Small intestine (tissue), 7 donors: ENCODE data around the gene SREBF1. TPM values are rescaled to one million over a fixed set of nuclear protein-coding genes. Genes with fewer than 3 reads are reported as not detected.

Experiments
- DNase-seq, 2 donors: peaks; one replicate each; pipeline versions ENCODE4 v3.0.0 to v3.0.0-alpha.2; 2013
- FAIRE-seq: peaks from 2 replicates; lab custom pipeline; 2012; peaks lifted over from hg19 to GRCh38; lab: Jason Lieb, UNC
- H3K27ac ChIP-seq, 3 donors: one replicate each; pipeline ENCODE4 v1.5.1; 2013; ENCODE audit warnings: low read length in 2 of 3, mild to moderate bottlenecking in 2 of 3, control low read depth in 1 of 3, inconsistent platforms in 1 of 3, low read depth in 1 of 3, moderate library complexity in 1 of 3
- H3K27me3 ChIP-seq, 3 donors: one replicate each; pipeline ENCODE4 v1.6.1; 2013; ENCODE audit warnings: low read length in 3 of 3, inconsistent platforms in 1 of 3; ENCODE audit not compliant: control insufficient read depth in 3 of 3, insufficient read depth in 3 of 3
- H3K36me3 ChIP-seq, 3 donors: one replicate each; pipeline ENCODE4 v1.6.1; 2013; ENCODE audit warnings: low read length in 3 of 3, inconsistent platforms in 1 of 3, low read depth in 1 of 3, mild to moderate bottlenecking in 1 of 3, moderate library complexity in 1 of 3; ENCODE audit not compliant: control insufficient read depth in 3 of 3, insufficient read depth in 2 of 3
- H3K4me1 ChIP-seq, 3 donors: one replicate each; pipeline ENCODE4 v1.6.1; 2013; ENCODE audit warnings: low read length in 2 of 3, inconsistent platforms in 1 of 3, low read depth in 1 of 3, mild to moderate bottlenecking in 1 of 3, moderate library complexity in 1 of 3; ENCODE audit not compliant: control insufficient read depth in 3 of 3, insufficient read depth in 2 of 3
- H3K4me3 ChIP-seq, 3 donors: one replicate each; pipeline ENCODE4 v1.5.1; 2013; ENCODE audit warnings: low read length in 3 of 3, control low read depth in 1 of 3, inconsistent platforms in 1 of 3, low read depth in 1 of 3, mild to moderate bottlenecking in 1 of 3, moderate library complexity in 1 of 3
- H3K9me3 ChIP-seq, 2 donors: one replicate each; pipeline ENCODE4 v1.6.1; 2013; ENCODE audit warnings: low read depth in 1 of 2, low read length in 1 of 2; ENCODE audit not compliant: control insufficient read depth in 2 of 2, insufficient read depth in 1 of 2
- WGBS, 3 donors: extraction: QIAGEN DNeasy Blood & Tissue Kit; methylation state at CpG; one replicate each; pipeline ENCODE4 v1.1.7; 2013; 5-methylcytosine and 5-hydroxymethylcytosine counted together
- polyA plus RNA-seq, 4 donors: library from polyadenylated mRNA; stranded (reverse) in 3 of 4; unstranded in 1 of 4; fragments of 200-250 nt in 3 of 4; fragments of 120-200 nt in 1 of 4; gene quantifications; one replicate each; pipeline versions ENCODE4 v1.2.1 to v1.2.3, GENCODE V29; 2013
- donor health status: healthy with polysubstance abuse.
- donor health status: control.
- donor health status: control.
- donor health status: Bipolar disorder and iron deficiency.
- donor health status: healthy.

The SREBF1 gene
- polyA plus RNA-seq, 4 donors: 71.6 to 155 (median 105) TPM

GRCh38 chr17:17822616-17823015, 14.2 kb downstream of the SREBF1 start:
- H3K36me3 ChIP-seq: peaks cover 4 to 69% (median 9%) of the 10 kb centered on the region in 3 donors
- FAIRE-seq: no peak
- peak overlapping the region; percentile 36 to 69 (median 48) for H3K4me3 ChIP-seq
- no peaks in the 10 kb centered on the region for H3K9me3 ChIP-seq
- 39 to 78% (median 68%) methylated on average over 3 of the region's 3 CpGs for WGBS, 3 donors
- H3K4me1 ChIP-seq: peaks cover 10 to 79% (median 17%) of the 10 kb centered on the region in 3 donors
- no peak for DNase-seq
- H3K27ac ChIP-seq: peak overlapping the region in 2 of 3 donors; percentile 54 to 73
- no peaks in the 10 kb centered on the region for H3K27me3 ChIP-seq

GRCh38 chr17:17822189-17822588, 14.6 kb downstream of the SREBF1 start:
- DNase-seq (no peak), FAIRE-seq (no peak)
- H3K4me1 ChIP-seq: peaks cover 10 to 79% (median 17%) of the 10 kb centered on the region in 3 donors
- H3K9me3 ChIP-seq: no peaks in the 10 kb centered on the region
- H3K4me3 ChIP-seq: peak overlapping the region in 2 of 3 donors; percentile 48 to 69
- H3K36me3 ChIP-seq: peaks cover 6 to 69% (median 11%) of the 10 kb centered on the region in 3 donors
- H3K27me3 ChIP-seq: no peaks in the 10 kb centered on the region
- WGBS, 3 donors: 40 to 68% (median 50%) methylated on average over 1 of the region's 1 CpG
- peak overlapping the region in 1 of 3 donors; percentile 3 for H3K27ac ChIP-seq

GRCh38 chr17:17820463-17821158, 16.2 kb downstream of the SREBF1 start:
- 81 to 92% (median 92%) methylated on average over 7 of the region's 7 CpGs for WGBS, 3 donors
- Histone ChIP-seq H3K4me1 (peaks cover 10 to 66% (median 17%) of the 10 kb centered on the region in 3 donors), H3K36me3 (peaks cover 9 to 74% (median 19%) of the 10 kb centered on the region in 3 donors), H3K27me3 (no peaks in the 10 kb centered on the region), H3K27ac (peak overlapping the region in 1 of 3 donors; percentile 17), H3K9me3 (no peaks in the 10 kb centered on the region), H3K4me3 (peak overlapping the region in 1 of 3 donors; percentile 69)
- FAIRE-seq: no peak
- DNase-seq: no peak

- no peak for DNase-seq
- peak overlapping the region in 1 of 3 donors; percentile 17 for H3K27ac ChIP-seq
Observed at GRCh38 chr17:17820046-17820445, 16.7 kb downstream of the SREBF1 start.

GRCh38 chr17:17819561-17819995, 17.2 kb downstream of the SREBF1 start:
- Histone ChIP-seq H3K9me3 (no peaks in the 10 kb centered on the region), H3K4me1 (peaks cover 3 to 57% (median 10%) of the 10 kb centered on the region in 3 donors), H3K36me3 (peaks cover 11 to 84% (median 23%) of the 10 kb centered on the region in 3 donors), H3K4me3 (no peak overlapping the region), H3K27ac (no peak overlapping the region), H3K27me3 (no peaks in the 10 kb centered on the region)
- WGBS, 3 donors: 52 to 59% (median 58%) methylated on average over 9 to 12 of the region's 12 CpGs
- no peak for FAIRE-seq
- DNase-seq: peak; percentile 44 to 87

More at GRCh38 chr17:17820046-17820445, 16.7 kb downstream of the SREBF1 start:
- WGBS, 3 donors: 84 to 90% (median 86%) methylated on average over 10 of the region's 10 CpGs
- Histone ChIP-seq H3K9me3 (no peaks in the 10 kb centered on the region), H3K4me1 (peaks cover 6 to 62% (median 14%) of the 10 kb centered on the region in 3 donors), H3K4me3 (no peak overlapping the region), H3K27me3 (no peaks in the 10 kb centered on the region), H3K36me3 (peaks cover 11 to 80% (median 19%) of the 10 kb centered on the region in 3 donors)
- FAIRE-seq: no peak

GRCh38 chr17:17819111-17819510, 17.7 kb downstream of the SREBF1 start:
- Histone ChIP-seq H3K27me3 (no peaks in the 10 kb centered on the region), H3K4me1 (peaks cover 3 to 52% (median 5%) of the 10 kb centered on the region in 3 donors), H3K27ac (no peak overlapping the region), H3K36me3 (peaks cover 14 to 85% (median 28%) of the 10 kb centered on the region in 3 donors), H3K4me3 (no peak overlapping the region), H3K9me3 (no peaks in the 10 kb centered on the region)
- WGBS, 3 donors: 87 to 90% (median 89%) methylated on average over 12 of the region's 12 CpGs
- DNase-seq (no peak), FAIRE-seq (no peak)

GRCh38 chr17:17818088-17818526, 18.7 kb downstream of the SREBF1 start:
- peak; percentile 64 to 71 for DNase-seq
- Histone ChIP-seq H3K9me3 (no peaks in the 10 kb centered on the region), H3K4me1 (peaks cover 3 to 47% (median 3%) of the 10 kb centered on the region in 3 donors), H3K27me3 (no peaks in the 10 kb centered on the region), H3K36me3 (peaks cover 20 to 95% (median 34%) of the 10 kb centered on the region in 3 donors), H3K27ac (peak overlapping the region in 2 of 3 donors; percentile 11 to 47), H3K4me3 (no peak overlapping the region)
- no peak for FAIRE-seq
- 48 to 72% (median 60%) methylated on average over 10 of the region's 10 CpGs for WGBS, 3 donors

GRCh38 chr17:17817552-17817947, 19.2 kb downstream of the SREBF1 start:
- DNase-seq (no peak), FAIRE-seq (no peak)
- Histone ChIP-seq H3K4me1 (peaks cover 3 to 42% (median 3%) of the 10 kb centered on the region in 3 donors), H3K36me3 (peaks cover 21 to 98% (median 34%) of the 10 kb centered on the region in 3 donors), H3K4me3 (no peak overlapping the region), H3K27me3 (no peaks in the 10 kb centered on the region), H3K9me3 (no peaks in the 10 kb centered on the region), H3K27ac (no peak overlapping the region)
- 89 to 94% (median 89%) methylated on average over 9 to 10 of the region's 10 CpGs for WGBS, 3 donors
